SKM-1 (cell line): ENCODE measurements around the gene CHRND.
"Not testable (repeated sequence)": the region's sequence is repeated elsewhere in the genome, so short reads cannot be mapped to it uniquely, and the experiment has no call there.

ENCODE experiments used
- DNase-seq: peaks from one replicate; lab custom pipeline; 2025; ENCODE audit not compliant: unreplicated experiment; lab: John Stamatoyannopoulos, UW

CHRND gene

DNA sequence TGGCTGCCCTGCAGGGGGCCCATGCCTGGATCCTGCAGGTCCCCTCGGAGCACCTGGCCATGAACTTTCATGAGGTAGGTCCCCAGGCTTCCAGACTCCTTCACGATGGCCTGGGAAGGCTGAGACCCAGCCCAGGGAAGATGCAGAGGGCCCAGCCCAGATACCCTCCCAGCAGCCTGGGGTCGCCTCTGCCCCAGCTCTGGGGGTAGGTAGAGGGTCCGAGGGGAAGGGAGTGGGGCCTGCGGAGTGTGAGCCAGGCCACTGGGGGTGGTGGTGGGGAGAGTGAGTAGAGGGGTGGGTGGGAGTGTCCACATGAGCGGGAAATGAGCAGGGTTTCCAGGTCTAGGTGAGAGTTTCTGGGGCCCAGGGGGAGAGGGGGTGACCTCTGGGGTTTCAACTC lies 1.2 kb upstream of the CHRND start:
- DNase-seq, result no peak

DNA sequence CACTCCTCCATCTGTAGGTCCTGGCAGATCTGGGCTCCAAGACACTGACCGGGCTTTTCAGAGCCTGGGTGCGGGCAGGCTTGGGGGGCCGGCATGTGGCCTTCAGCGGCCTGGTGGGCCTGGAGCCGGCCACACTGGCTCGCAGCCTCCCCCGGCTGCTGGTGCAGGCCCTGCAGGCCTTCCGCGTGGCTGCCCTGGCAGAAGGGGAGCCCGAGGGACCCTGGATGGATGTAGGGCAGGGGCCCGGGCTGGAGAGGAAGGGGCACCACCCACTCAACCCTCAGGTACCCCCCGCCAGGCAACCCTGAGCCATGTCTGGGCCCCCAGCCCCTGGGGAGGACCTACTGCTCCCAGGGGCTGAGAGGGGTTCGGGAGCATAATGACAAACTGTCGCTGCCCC lies 761 bp upstream of the CHRND start:
- no peak for DNase-seq

DNA sequence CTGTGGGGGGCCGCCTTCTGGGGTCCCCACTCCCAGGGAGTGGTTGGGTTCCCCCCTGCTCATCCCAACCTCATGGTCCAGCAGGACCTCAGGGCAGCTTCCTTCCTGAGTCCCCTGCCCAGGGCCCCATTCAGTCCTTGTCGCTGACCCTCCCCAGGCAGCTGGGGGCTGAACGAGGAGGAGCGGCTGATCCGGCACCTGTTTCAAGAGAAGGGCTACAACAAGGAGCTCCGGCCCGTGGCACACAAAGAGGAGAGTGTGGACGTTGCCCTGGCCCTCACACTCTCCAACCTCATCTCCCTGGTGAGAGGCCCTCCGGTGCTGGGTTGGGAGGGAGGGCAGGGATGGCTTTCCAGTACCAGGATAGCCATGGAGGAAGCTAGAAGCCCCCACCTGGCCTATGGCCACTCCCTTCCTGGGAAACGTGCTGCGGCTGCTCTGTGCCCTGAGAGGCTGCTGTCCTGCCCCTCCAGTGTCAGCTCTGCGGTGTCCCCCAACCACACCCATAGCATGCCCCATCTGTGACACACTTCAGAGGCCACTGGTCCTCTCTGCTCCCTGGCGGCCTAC lies 497 bp downstream of the CHRND start:
- no peak for DNase-seq

DNA sequence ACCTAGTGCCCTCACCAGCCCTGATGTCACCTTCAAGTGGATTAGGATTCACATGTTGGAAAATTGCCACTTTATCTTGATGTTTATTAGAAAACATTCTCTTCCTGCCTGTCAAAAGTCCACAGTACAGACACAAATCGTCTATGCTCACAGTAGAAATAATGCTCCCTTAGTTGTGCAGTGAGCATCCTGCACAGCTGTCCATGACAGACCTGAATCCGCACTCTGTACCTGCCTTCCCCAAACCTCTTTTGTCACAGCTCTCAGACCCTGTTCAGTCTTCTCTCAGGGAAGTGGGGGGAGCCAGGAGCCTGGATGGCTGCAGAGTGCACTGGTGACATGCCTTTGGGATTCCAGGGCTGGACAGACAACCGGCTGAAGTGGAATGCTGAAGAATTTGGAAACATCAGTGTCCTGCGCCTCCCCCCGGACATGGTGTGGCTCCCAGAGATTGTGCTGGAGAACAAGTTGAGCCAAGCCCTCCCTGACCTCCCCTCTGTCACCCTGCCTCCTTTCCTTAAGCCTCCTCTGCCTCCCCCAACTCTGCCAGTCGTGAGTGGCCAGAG lies 2.0 kb downstream of the CHRND start:
- DNase-seq, result no peak

DNA sequence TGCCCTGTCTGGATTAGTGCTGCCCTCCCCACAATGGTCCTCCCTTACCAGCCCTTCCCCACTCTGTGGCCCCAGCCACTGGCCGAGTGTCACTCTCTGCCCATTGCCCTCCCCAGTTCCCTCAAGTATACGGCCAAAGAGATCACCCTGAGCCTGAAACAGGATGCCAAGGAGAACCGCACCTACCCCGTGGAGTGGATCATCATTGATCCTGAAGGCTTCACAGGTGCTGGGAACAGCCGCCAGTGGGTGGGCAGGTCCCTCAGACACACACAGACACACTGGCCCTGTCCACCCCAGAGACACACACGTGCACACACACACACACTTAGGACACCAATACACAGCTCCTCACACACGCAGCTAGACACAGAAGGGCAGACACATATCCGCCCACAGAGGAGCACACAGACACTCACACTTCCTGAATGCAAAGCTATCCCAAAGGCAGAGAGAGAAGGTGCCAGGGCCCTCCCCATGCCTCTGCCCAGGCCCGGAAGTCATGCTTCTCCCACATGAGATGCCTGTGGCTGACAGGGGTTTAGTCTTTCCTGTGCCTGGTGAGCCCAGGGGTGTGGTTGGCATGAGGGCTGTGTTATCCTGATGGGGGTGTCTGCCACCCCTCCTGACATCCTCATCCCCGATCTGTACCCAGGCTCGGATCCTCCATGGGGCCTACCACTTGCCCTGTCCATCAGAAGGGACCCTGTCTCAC lies 2.9 kb downstream of the CHRND start:
- DNase-seq, result no peak

DNA sequence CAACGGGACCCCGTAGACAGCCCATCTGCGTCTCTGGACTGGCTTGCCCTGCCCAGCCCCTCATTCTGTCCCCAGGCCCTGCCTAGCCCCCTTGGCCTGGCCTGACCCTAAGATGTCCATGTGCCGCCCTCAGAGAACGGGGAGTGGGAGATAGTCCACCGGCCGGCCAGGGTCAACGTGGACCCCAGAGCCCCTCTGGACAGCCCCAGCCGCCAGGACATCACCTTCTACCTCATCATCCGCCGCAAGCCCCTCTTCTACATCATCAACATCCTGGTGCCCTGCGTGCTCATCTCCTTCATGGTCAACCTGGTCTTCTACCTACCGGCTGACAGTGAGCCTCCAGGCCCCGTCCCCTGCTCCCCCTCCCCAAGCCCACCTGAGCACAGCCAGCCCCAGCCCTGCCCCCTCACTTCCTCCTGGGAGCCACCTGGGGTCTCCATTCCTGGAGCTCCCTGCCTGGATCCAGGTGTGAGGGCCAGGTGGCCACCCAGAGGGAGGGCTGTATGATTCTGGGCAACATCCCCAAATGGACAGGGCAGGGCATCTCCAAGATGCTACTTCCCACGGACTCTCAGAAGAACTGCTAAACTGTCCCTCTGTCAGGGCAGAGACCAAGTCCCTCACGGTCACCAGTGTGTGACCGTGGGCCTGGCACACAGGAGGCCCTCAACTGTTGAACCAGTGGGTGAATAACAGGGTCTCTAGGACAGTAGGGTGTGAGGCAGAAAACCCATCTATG lies 4.0 kb downstream of the CHRND start:
- DNase-seq, result no peak

DNA sequence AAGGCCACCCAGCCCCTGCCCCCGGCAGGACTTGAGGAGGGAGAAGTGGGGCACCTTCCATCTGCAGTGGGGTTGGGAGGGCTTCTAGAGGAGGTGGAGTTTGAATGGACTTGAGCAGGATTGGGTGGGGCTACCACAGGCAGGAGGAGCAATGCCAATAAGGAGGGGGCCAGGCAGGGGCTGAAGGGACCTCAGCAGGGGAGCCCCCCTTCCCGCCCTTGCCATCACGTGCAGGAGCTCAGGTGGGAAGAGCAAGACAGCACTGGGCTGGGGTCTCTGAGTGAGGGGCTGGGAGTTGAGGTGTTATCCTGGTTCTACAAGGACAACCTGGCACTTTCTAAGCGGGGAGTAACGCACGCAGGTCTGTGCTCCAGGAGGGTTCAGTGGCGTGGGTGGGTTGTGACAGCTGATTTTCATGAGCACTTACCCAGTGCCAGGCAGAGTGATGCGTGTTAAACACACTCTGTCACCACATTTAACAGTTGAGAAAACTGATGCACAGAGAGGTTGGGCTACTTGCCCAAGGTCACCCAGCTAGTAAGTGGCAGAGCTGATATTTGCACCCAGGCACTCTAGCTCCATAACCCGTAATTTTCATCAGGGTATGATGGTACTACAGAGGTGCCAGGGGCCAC lies 4.8 kb downstream of the CHRND start:
- DNase-seq, result no peak

DNA sequence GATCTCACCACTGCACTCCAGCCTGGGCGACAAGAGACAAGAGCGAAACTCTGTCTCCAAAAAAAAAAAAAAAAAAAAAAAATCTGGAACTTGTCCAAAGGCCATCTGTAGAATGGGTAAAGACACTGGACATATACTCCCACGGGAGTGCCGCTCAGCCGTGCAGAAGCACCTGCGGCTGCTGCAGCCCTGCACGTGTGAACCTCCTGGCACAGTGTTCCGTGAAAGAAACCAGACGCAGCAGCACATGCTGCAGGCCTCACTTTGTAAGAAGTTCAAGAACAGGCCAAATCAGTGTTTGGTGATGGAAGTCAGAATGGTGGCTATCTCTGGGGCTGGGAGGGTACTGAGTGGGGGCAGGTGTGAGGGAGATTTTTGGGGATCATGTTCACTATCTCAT lies 6.5 kb downstream of the CHRND start:
- no peak for DNase-seq

DNA sequence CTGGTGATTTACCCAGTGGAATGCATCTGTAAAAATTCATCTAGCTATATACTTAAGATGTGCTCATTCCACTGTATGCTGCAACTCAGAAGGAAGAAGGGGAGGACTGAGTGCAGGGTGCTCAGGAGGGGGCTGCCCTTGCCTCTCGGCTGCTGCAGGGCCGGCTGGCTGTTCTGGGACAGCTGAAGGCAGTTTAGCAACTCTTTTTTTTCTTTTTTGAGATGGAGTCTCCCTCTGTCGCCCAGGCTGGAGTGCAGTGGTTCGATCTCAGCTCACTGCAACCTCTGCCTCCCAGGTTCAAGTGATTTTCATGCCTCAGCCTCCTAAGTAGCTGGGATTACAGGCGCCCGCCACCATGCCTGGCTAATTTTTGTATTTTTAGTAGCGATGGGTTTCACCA lies 6.9 kb downstream of the CHRND start:
- not testable (repeated sequence) for DNase-seq

DNA sequence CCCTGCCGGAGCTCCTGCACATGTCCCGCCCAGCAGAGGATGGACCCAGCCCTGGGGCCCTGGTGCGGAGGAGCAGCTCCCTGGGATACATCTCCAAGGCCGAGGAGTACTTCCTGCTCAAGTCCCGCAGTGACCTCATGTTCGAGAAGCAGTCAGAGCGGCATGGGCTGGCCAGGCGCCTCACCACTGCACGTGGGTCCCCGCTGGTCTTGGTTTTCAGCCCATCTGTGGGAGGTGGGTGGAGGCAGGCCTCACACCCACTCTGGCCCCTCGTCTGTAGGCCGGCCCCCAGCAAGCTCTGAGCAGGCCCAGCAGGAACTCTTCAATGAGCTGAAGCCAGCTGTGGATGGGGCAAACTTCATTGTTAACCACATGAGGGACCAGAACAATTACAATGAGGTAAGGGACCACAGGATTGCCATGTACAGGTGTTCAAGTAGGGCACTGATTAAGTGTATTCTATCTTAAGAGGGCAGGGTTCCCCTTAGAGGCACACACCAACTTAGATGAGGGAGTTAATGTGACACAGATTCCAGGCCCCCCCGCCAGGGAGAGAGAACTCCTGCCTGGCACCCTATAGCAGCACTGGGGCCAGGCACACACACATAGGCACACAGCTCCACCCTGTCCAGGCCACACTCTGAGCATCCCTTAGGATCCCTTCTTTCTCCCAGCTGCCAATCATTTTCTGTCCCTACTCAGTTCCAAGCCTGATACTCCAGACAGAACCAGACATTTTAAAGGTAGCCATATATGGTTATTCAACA lies 8.2 kb downstream of the CHRND start:
- DNase-seq, result no peak

DNA sequence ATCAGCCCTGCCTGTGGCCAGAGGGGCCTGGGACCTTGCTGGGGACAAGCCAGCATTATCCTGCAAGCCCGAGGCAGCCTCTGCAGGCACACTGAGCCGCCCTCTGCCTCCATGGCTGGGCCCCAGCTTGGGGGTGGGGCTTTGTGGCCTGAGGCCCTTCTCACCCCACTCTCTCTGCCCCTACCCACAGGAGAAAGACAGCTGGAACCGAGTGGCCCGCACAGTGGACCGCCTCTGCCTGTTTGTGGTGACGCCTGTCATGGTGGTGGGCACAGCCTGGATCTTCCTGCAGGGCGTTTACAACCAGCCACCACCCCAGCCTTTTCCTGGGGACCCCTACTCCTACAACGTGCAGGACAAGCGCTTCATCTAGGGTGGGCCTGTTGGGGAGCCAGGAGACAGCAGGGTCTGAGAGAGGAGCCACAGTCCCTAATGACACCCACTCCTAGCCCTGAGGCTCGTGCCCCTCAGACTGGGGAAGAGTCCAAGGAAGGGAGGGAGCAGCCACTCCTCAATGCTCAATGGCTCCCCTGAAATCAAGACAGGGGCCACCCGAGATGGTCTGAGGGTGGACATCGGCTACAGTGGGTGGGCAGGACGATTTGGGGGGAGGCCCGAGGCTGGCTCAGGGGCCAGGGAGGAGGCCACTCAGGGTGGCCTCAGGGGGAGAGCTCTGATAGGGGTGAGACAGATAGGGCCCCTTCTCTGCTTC lies 9.1 kb downstream of the CHRND start:
- DNase-seq, result no peak

DNA sequence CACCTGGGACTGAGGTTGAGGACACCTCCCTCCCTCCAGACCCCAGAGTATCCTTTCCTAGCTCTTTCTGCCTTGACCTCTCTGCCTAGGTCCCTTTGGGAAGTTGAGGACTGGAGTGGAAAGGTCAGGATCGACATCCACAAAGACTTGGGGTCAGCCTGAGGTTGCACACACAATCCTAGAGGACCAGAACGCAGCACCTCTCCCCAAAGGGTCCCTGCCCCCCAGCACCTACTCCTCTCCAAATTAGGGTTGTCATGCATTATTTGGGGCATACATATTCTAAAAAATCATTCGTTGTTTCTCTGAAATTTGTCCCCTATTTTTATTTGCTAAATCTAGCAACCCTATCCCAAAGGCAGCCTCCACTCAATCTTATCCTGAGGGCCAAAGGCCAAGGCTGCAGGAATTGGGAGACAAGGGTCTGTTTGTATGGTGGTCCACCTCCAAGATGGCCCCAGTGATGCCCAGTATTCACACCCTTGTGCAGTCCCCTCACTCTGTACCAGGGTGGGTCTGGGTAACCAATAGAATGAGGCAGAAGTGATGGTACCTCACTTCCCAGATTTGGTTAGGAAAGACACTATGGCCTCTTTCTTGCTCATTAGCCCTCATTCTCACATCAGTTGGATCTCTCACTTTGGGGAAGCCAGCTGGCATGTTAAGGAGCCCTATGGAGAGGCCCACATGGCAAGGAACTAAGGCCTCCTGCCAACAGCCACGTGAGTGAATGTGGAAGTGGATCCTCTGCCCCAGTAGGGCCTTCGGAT lies 10.0 kb downstream of the CHRND start:
- no peak for DNase-seq

DNA sequence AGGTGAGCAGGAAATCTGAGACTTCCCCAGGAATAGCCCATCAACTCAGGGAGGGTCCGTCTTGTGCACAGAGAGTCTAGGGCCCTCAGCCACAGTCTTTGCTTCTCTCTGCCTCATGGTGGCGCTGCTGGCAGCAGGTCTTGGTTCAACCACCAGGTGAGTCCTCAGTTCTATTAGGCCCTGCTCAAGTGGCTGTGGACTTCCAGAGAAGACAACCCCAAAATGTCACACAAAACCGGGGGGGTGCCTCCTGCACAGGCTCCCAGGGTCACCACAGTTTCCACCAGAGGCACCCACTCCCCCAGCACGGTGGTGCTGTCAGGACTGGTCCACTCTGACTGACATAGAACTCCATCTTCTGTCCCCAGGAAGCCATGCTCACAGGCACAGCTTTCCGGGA lies 11.1 kb downstream of the CHRND start:
- no peak for DNase-seq

DNA sequence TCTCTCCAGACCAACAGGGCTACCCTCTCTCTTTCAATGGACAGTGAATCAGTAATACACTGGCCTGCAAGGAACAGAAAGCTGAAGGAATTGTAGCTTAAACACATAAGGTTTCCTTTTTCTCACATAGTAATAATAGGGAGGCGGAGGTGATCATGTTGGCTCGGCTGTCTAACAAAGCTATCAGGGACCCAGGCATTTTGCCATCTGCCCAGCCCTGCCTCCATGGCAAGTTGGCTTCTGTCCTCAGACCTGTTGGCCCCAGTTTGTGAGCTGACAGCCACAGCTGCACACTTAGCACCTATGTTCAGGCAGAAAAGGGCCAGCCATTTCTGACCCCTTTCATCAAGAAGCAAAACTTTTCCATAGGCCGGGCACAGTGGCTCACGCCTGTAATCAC lies 11.5 kb downstream of the CHRND start:
- no peak for DNase-seq

DNA sequence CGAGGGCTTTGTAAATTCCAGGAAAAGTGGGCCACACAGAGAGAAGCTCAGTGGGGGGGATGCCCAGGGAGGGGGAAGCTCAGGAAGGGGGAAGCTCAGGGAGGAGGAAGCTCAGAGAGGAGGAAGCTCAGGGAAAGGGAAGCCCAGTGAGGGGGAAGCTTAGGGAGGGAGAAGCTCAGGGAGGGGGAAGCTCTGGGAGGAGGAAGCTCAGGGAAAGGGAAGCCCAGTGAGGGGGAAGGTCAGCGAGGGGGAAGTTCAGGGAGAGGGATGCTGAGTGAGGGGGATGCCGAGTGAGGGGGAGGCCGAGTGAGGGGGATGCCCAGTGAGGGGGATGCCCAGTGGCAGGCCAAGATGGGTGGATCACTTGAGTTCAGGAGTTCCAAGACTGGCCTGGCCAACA lies 12.7 kb downstream of the CHRND start:
- DNase-seq, result no peak

DNA sequence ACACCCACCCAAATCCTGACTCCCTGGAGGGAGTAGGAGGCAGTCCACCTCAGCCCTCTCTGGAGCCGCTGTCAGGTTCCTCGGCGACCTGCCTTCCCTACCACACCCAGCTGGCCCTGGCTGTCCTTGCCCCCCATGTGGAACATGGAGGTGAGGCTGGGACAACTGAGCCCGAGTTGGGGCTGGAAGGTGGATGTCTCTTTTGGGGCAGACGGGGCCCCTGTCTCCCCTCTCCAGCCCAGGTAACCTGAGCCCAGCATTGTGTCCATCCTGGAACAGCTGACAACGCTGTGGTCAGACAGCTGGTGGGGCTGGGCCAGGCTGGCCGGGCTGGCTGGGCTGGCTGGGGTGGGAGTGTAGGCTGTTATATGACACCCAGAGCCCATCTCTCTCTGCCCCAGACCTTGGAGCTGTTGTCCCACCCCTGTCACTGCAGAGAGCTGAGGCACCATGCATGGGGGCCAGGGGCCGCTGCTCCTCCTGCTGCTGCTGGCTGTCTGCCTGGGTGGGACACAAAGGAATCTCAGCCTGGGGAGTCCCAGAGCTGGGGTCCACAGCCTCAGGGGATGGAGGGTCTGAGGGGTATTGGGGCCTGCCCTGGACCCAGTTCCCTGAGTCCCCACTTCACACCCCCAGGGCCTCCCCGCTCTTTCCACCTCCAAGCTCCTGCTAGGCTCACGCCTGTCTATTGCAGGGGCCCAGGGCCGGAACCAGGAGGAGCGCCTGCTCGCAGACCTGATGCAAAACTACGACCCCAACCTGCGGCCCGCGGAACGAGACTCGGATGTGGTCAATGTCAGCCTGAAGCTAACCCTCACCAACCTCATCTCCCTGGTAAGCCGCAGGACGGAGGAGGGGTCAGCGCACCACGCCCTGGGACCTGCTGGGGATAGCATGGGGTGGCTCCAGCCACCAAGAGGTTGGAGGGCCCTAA lies 13.6 kb downstream of the CHRND start, which contains the start of gene CHRNG:
CHRNG (plus strand) TSS at position 395 of the 934 bp plus-strand sequence; CDS start at position 451, 56 bp downstream.
- no peak for DNase-seq

DNA sequence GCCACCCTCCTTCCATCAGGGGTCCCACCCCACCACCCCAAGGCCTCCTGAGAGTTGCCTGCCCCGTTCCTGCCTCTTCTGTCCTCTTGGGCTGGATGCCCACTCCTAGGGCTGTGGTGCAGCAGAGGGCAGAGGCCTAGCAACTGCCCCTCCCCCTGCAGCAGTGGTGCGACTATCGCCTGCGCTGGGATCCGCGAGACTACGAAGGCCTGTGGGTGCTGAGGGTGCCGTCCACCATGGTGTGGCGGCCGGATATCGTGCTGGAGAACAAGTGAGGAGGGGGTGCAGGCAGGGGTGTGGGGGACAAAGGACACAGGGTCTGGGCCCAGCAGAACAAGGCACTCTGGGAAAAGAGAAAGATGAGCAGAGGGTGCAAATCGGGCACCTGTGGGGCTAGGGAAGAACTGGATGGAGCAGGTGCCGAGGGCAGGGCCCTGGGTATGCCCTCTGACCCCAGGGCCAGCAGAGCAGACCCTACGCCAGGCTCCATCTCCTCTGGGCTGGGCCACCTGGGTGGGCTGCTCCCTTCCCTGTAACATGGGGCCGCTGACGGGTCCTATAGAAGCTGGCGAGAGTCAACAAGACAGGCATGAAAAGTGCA lies 14.6 kb downstream of the CHRND start:
- no peak for DNase-seq
